Testis (tissue), 2 donors: ENCODE measurements around the gene CCDC9B.

Source experiments
- CTCF ChIP-seq, 3 experiments: fragments of 450-650 bp in 2 of 3; fragments of 200-600 bp in 1 of 3; sonication (generic) in 1 of 3; IDR thresholded peaks; one replicate each; pipeline ENCODE4 v1.5.1; 2016 to 2019; ENCODE audit warnings: antibody characterized with exemption in 3 of 3, mild to moderate bottlenecking in 2 of 3, moderate library complexity in 1 of 3
- POLR2A ChIP-seq: fragments of 450-650 bp; IDR thresholded peaks from one replicate; pipeline ENCODE4 v1.6.1; 2017; ENCODE audit warnings: antibody characterized with exemption, mild to moderate bottlenecking, moderate library complexity

- no peak for TF ChIP-seq POLR2A
- TF ChIP-seq CTCF (IDR thresholded peaks at IDR 0.05), result no peak
Measured at GRCh38 chr15:40340740-40341400, at the start of gene CCDC9B.
